LHCN-M2 (cell line): ENCODE data around the gene PSG1. TPM values are rescaled to one million over a fixed set of nuclear protein-coding genes. Genes with fewer than 3 reads are reported as not detected.
"Not testable (repeated sequence)": the region's sequence is repeated elsewhere in the genome, so short reads cannot be mapped to it uniquely, and the experiment has no call there.

Source experiments
- DNase-seq: peaks from one replicate; pipeline ENCODE4 v3.0.0-alpha.2; 2012; ENCODE audit warnings: low read depth
- polyA plus RNA-seq: library from polyadenylated mRNA; unstranded; fragments of >200 nt; gene quantifications from one replicate; pipeline ENCODE4 v1.2.1, GENCODE V29; 2012; ENCODE audit warnings: missing spikeins
- total RNA-seq: library from RNA; depleted of rRNA; stranded (reverse); fragments of >200 nt; gene quantifications from 2 replicates; pipeline ENCODE4 v1.2.3, GENCODE V29; 2014; rRNA removed

PSG1 gene
- total RNA-seq: 0.13 and 1.4 TPM in 2 replicates
- 1.1 TPM for polyA plus RNA-seq

DNA sequence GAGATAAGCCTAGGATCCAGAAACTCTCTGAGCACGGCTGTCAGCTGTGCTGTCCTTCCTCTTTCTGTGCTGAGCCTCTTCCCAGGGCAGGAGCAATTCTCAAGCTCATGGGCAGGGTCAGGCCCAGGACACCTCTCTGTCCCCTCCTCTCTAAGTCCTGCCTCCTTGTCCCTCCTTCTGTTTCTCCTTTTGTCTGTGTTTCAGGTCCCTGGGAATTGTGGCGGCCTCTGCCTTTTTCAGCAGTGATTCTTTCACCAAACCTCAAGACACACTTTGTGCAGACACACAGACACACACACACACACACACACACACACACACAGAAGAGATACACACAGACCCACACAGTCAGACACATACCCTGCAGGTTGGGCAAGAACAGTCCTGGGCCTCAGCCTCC is at the start of gene PSG1:
Gene PSG1, minus strand, starts transcription at position 101 of the 400 bp plus-strand sequence. CDS start 132 bp downstream, outside the sequence.
- no peak for DNase-seq

DNA sequence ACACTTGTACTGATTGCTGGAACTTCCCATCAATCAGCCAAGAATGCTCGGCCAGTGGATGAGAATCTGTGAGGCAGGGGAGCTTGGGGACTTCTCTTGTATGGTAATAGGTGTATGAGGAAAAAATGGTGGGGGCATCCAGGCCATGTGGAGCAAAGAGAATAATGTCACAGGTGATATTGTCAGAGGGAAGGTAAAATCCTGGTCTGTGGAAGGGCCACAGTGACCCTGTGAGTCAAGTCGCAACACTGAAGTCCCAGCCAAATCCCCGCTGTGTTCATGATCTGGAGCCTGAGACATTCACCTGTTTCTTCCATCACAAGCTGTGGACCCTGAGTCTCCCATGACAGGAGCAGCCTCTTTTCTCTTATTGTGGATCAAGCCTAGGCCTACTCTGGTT is 49.4 kb upstream of the PSG1 start:
- DNase-seq: no peak

DNA sequence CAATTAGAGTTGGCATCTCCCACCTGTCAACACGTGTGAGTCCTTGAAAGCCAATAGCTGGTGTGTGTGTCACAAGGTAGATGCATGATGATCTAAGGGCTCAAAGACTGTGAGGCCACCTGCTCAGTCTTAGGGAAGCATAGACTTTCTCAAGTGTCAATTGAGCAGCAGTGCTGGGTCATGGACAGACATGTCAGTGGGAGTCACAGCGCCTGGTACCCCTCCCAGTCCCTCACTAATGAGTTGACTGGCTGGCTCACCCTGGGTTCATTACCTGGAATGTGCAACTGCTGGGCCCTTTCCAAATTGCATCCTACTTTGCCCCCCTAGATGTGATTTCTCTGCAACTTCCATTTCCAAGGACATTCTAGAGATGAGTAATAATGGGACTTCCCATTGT is 47.3 kb upstream of the PSG1 start:
- no peak for DNase-seq

DNA sequence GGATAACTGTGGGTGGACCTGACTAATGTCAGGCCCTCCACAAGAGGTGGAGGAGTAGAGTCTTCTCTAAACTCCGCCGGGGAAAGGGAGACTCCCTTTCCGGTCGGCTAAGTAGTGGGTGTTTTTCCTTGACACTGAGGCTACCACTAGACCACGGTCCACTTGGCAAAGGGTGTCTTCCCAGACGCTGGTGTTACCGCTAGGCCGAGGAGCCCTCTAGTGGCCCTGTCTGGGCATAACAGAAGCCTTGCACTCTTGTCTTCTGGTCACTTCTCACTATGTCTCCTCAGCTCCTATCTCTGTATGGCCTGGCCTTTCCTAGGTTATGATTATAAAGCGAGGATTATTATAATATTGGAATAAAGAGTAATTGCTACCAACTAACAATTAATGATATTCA is 43.6 kb upstream of the PSG1 start:
- peak; percentile 49 for DNase-seq

DNA sequence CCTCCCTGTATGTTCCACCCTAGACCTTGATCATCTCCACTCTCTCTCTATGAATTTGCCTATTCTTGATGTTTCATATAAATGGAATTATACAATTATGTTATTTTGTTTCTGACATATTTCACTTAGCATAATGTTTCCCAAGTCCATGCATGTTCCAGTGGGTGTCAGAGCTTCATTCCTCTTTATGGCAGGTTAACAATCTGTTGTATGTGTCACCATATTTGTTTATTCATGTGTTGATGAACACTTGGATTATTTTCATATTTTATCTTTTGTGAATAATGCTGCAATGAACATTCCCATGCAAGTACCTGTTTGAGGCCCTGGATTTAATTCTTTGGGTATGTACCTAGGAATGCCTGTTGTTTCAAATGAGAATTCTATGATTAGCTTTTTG is 41.5 kb upstream of the PSG1 start:
- not testable (repeated sequence) for DNase-seq

DNA sequence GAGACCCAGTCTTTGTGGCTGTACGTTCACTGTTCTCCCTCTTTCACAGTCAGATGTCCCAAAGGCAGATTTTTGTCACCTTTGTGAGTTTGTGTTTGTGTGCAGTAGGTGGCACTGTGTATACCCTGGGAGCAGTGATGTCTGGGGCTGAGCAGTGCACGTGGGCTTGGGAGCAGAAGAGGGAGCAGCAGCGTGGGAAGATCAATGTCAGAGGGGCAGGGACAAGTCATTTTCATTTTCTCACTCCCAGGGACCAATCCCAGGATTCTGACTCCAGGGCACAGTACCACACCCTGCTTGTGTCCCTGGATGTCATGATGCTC is 40.2 kb upstream of the PSG1 start:
- DNase-seq: no peak

DNA sequence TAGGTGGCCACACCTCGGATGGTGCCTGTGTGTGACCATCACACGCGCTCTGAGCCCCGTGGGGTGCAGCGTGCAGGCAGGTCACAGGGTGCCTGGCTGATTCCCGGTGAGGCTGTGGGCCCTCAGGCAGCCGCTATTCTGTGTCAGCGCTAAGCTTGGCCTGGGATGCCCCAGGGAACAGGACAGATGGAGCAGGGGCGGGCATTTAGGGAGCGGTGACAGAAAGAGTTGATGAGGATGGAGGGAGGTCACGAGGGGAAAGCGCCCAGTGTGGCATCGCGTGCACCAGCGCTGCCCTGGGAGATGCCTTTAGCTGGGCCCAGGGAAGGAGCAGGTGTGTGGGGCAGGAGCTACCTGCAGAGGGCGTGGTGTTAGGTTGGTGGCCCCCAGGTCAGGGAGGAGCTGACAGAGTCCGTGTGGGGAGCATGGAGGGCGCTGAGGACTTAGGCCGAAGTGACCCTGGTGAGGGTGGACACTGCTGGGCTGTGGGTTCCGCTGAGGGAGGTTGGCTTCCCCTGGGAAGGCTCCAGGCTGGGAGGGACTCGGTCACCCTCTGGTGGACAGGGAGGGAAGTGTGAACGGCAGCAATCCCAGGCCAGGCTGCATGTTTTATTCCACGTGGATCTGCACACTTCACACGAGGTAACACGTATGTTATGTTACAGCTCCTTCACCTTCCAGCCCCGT is 39.7 kb upstream of the PSG1 start:
- DNase-seq: not testable (repeated sequence)

DNA sequence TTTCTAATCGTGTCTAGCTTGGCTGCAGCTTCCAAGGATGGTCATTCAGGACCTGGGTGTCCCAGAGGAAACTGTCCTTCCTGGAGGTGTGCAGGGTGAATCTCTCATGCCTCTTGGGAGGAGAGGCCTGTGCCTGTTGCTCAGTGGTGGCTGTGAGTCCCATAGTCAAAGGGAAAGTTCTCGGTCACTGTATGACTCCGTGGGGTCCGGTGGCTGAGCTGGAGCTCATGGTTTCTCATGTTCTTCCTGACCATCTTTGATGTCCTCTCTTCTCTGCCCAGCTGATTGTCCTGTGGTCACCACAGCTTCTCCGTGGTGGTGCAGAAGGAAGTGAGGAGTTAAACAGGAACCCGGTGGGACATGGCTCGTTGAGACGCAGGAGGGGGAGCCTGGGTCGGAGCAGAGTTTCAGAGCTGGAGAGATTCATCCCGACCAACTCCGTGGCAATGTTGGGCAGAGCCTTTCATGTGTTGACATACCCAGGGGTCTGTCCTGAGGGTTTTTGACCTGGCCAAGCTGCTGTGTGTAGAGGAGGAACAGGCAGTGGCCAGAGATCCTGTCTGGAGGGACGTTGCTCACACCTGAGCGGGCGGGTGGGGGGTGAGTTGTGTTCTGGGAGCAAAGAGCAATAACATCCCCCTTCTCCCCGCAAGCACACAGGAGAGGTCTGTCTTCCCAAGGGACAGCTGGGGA is 39.0 kb upstream of the PSG1 start:
- DNase-seq: not testable (repeated sequence)

DNA sequence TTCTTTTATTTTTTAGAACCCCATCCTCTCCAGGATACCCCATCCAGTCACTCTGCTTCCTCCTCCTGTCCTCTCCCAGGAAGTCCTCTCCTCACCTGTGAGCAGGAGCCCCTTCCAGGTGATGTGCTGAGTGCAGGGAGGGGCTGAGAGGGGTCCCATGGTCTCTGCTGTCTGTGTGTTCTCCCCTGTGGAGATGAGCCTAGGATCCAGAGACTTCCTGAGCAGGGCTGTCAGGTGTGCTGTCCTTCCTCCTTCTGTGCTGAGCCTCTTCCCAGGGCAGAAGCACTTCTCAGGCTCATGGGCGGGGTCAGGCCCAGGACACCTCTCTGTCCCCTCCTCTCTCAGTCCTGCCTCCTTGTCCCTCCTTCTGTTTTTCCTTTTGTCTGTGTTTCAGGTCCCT is 38.1 kb upstream of the PSG1 start, which contains the start of gene PSG6:
Gene PSG6, minus strand, starts transcription at position 261 of the 400 bp plus-strand sequence. Its CDS starts 102 bp downstream, at position 159.
- not testable (repeated sequence) for DNase-seq

DNA sequence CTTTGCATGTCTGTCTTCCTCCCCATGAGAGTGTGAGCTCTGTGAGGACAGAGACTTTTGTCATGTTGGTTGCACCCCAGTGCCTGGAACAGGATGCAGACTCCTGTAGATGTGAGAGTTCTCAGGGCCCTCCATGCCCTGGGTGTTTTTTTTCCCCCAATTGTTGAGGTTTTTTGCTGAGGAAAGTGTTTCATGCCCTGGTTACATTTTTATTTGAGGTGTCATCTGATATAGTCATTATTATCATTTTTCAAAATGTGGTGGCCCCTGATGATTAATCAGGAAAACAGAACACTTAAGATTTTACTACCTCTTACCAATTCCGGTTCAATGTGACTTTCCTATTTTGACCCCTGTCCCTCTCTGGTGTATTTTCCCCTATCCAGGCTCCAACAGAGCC is 37.4 kb upstream of the PSG1 start:
- DNase-seq: not testable (repeated sequence)

DNA sequence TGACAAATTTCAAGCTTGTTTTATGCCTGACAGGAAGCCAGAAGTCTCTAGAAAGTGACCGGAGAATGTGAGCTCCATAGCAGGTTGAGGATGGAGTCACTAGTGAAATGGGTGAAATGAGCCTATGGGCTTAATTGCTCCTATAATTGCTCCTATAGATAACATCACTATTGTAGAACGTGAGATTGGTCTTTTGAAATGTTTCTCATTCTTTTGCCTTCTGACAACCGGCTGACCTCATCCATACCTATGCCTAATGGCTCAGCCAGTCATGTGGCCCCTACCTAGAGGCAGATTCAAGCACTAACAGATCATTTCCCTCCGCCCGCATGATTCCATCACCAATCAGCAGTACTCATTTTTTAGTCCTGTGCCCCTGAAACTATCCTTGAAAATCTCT is 34.0 kb upstream of the PSG1 start:
- DNase-seq: not testable (repeated sequence)

DNA sequence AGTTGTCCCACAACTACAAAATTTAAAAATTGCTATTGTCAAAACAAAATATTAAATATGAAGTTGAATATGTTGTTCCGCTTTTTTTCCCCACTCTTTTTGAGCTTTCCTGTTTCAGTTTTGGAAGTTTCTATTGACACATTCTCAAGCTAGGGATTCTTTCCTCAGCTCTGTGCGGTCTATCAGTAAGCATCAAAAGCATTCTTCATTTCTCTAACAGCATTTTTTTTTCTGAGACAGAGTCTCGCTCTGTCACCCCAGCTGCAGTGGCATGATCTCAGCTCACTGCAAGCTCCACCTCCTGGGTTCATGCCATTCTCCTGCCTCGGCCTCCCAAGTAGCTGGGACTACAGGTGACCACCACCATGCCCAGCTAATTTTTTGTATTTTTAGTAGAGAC is 33.4 kb upstream of the PSG1 start:
- not testable (repeated sequence) for DNase-seq

DNA sequence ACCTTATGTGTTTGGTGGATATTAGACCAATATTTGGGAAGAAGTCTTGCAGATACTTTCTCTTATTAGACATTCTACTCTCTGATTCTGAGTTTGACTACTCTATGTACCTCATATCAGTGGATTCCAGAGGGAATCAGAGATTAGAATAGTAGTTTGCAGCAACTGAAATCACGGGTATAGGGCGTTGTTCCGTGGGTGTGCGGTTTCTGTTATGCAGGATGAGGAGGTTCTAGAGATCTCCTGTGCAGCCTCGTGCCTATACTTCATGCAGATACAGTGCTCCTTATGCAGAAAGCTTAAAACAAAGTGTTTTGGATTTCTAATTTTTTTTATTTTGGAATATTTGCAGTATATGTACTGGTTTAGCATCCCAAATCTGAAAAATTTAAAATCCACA is 32.2 kb upstream of the PSG1 start:
- DNase-seq: not testable (repeated sequence)

DNA sequence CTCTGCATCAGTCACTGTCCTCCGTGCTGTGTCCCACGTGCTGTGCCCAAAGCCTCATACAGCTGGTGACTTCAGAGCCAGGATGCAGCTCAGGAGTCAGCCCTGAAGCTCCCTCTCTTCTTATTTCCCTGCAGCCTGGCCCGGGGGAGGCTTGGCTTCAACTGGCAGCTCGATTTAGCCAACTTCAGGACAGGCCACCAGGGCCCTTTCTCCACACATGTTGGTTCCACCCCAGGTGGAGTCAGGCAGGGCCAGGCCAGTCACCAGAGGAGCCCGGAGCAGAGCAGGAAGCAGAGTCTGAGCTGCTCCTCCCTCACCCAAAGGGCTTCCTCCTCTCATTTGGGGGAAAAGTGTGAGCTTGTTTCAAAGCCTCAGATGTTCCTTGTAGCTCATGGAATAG is 26.6 kb upstream of the PSG1 start:
- not testable (repeated sequence) for DNase-seq

DNA sequence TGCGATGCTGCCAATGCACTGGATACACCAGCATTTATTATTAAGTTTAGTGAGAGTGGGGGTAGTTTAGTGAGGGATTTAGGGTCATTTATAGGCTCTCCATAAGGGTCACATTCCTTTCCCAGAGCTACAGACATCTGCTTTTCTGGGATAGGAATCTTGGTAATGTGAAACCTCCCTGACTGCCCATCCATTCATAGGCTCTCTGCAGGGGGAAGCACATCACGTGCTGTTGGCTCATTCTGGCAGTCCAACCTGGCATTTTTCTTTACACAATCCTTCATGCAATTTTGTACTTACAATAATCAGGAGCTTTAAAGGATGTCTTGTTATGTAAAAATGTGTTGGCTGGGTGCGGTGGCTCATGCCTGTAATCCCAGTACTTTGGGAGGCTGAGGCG is 21.0 kb upstream of the PSG1 start:
- not testable (repeated sequence) for DNase-seq

DNA sequence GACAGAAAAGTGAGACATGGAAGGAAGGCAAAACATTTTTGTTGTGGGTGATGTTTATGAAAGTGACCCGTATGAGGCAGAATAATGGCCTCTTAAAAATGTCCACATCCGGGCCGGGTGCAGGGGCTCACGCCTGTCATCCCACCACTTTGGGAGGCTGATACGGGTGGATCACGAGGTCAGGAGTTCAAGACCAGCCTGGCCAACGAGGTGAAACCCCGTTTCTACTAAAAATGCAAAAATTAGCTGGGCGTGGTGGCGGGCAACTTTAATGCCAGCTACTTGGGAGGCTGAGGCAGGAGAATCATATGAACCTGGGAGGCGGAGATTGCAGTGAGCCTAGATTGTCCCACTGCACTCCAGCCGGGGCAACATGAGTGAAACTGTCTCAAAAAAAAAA is 20.2 kb upstream of the PSG1 start:
- not testable (repeated sequence) for DNase-seq

DNA sequence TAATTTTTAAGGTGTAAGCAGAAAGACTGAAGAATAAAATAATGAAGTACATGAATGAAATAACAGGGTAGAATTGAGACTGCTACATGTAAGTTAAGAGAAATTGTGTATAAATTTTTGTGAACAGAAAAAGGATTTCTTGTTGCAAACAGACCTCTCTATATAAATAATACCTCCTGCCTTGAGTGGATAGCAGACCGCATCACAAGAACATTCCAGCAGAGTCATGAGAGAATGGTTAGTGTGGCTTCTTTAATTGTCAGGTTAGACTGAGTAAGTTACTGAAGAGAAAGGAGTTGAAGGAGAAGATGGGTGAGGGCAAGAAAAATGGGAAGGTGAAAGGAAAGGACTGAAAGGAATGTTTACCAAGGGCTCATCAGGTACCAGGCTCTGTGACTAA is 19.6 kb upstream of the PSG1 start:
- not testable (repeated sequence) for DNase-seq

DNA sequence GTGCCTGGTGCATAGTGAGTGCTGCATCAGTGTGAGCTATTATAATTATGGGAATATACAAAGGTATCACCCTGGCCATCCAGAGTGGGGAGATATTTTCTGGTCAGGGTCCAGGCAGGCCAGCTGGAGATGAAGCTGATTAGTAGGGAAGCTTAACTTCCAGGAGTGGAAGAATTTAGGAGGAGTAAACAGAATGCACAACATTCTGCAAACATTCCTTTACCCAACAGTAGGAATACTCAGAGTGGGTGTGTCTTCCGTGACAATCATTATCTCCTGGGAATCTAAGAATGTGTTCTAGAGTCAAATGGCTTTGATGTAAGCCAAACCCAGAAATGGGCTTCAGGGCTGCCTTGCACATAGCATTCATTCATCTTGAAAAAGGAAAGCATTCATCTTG is 19.1 kb upstream of the PSG1 start:
- DNase-seq: not testable (repeated sequence)

DNA sequence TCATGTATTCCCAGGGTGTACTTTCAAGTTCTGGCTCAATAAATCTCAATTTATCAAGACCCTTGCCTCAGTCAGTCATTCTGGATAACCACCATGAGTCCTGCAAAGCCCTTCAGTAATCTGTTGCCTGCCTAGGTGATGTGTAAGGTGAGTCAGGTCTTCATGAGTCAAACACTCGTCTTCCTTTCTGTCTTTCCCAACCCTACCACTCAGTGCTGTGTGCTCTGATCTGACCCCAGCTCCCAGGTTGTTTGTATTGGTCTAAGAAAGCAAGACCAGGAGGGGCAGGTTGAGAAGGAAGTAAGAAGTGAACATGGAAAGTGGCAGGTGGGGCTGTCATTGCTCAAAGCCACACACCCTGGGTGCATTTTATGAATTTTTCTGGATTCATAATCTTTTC is 18.2 kb upstream of the PSG1 start:
- DNase-seq: not testable (repeated sequence)

DNA sequence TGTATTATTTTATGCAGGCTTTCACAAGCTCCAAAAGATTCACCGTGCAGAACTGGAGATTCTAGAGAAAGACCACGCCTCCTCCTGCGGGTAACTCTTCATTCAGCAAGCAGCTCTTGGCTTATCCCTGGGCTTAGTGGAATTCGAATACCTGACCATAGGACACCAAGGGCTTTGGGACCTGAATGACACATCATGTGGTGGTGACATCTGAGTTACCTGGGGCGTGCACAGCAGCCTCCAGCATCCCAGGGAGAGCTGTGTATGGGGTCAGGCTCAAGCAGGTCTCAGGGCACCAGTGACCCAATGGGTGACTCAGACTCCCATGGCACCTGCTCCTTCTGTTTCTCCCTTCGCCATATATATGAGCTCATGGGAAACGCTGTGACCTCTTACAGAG is 10.9 kb upstream of the PSG1 start:
- not testable (repeated sequence) for DNase-seq

DNA sequence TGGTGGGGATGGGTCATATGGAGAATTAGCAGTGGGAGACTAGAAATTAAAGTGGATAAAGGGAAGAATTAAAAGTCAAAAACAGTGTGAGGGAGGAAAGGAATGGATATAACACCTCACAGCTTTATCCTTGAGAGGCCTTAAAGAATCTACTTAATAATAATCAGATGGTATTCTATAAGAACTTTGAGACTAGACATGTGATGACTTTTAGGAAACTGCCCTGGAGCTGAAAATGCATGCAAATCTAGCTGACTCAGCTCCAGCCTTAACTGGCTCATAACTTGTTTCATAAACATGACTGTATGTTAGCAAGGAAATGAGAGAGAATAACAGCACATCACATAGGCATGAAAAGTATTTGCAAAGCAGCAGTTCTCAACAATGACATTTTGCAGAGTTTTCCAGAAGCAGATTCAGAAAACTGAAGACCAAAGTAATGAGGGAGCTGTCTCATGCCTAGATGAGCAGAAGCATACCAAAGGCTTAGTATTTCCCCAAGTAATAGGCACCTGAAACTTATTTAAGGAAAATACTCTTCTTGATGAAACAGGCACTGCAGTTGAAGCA is 8.4 kb upstream of the PSG1 start:
- not testable (repeated sequence) for DNase-seq

DNA sequence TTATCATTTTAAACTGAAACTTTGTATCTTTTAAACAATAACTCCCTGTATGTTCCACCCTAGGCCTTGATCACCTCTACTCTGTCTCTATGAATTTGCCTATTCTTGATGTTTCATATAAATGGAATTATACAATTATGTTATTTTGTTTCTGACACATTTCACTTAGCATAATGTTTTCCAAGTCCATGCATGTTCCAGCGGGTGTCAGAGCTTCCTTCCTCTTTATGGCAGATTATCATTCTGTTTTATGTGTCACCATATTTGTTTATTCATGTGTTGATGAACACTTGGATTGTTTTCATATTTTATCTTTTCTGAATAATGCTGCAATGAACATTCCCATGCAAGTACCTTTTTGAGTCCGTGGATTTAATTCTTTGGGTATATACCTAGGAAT is 3.2 kb upstream of the PSG1 start:
- not testable (repeated sequence) for DNase-seq

DNA sequence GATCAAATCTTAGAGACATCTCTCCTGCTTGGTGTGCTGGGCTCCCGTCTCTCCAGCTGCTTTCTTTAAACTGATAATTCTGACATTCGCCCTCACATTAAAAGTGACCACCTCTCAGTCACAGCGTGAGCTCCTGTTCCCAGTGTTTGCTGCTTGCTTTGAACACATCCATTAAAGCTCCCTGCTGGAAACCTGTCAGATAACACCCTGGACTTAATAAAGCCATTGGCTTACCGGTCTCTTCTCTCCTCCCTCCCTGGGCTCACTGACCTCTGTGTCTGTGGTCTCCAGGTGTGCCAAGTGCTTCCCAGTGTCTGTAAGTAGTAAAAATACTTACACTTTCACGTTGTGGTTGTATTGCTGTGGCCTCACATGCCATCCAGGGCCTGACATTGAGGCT is 2.5 kb upstream of the PSG1 start:
- DNase-seq: not testable (repeated sequence)
